HG03066 (cell line): ENCODE measurements around the gene BCL11A.

Experiments used
- ATAC-seq: cut with Tn5 transposase; IDR thresholded peaks from one replicate; pipeline ENCODE4 v1.9.1; 2021; ENCODE audit warnings: low read depth; ENCODE audit not compliant: unreplicated experiment

The BCL11A gene

DNA sequence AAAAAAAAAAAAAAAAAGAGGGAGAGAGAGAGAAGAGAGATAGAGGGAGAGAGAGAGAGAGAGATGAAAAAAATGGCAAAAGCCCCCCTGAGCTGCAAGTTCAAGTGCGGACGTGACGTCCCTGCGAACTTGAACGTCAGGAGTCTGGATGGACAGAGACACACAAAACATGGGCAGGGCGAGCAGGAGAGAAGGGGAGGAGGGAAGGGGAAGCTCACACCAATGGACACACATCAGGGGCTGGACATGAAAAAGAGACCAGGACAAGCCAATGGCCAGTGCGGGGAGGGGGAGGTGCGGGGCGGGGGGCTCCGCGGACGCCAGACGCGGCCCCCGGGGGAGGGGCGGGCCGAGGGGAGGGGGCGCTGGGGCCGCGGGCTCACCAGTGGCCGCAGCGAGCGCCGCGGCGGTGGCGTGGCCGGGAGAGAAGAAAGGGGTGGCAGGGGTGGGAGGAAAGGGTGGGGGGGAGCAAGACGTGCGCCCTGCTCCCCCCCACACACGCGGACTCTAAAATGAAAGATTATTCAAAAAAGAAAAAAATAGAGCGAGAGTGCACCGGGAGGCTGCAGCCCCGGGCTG, at the start of gene BCL11A:
Gene BCL11A, minus strand, starts transcription at position 160 of the 579 bp plus-strand sequence. CDS start 384 bp downstream, outside the sequence.
- no peak for ATAC-seq

DNA sequence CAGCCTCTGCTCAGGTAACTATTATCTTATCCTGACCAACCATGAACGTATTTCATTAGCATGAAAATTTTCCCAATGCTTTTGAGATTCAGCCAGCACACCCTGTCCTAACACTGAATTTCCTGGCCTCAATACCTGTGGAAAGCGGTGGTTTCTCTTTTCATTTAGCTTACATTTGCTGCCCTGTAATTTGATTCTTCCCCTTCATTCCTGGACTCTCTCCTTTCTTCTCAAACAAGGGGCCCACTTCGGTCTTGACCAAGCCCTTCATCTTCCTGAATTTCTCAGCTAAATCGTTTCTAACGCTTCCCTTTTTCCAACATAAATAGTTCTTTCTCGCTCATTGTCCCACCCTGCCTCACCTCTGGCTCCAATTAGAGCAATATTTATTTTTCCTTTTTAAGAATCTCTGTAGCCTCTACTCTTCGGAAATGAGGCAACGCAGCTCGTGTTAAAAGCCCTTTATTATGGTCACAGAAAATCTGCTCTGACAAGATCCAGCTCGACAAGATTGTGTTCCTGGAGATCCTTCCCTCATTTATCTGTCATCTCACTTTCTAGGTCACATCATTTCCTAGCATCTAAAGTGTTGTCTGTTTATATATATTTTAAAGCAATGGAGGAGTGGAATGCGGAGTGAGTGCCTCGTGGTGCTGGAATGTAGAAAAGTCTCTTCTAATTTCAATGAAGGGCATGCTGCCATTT, 49.5 kb upstream of the BCL11A start:
- ATAC-seq, result no peak

DNA sequence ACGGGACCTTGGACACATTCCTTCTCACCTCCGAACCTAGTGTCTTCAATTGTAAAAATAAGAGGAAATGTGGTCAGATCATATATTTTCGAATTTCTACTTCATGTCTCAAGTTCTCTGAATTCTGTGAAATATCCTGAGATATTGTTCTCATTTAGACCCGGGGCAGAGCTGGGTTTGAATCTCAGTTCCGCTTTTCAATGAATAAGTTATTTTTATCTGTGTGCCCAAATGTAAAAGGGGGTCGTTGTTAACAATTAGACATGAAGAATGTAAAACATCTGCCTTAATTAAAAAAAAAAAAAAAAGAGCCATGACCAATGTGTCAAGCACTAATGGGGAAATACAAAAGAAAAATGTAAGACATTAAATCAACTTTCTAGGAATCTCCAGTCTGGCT, 48.9 kb upstream of the BCL11A start:
- ATAC-seq, result no peak

DNA sequence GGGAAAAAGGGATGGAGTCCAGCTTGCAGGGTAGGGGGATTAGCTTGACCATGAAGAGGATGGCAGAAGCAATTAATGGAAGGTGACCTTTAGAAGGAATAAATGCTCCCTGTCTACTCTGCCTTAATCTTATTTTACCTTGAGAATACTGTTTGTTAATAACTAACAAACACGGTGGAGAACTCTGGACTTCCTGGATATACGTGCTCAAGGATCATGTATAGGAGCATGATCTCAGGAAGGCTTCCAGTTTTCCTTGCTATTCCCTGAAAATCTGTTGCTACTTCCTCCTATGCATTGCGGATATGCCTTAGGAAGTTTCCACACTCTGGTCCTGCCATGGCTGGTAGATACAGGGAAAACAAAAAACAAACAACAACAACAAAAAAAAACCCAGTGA, 44.8 kb upstream of the BCL11A start:
- no peak for ATAC-seq

DNA sequence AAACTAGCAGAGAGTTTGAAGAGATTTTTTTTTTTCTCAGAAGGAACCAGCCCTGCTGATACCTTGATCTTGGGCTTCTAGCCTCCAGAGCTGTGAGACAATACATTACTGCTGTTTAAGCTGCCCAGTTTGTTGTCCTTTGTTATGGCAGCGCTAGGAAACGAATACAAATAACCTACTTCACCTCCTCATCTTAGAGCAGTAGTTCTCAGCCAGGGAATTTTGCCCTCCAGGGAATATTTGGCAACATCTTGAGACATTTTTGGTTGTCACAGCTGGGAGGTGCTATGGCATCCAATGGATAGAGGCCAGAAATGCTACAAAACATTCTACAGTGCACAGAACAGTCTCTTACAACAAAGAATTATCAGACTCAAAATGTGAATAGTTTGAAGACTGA, 43.9 kb upstream of the BCL11A start:
- no peak for ATAC-seq

DNA sequence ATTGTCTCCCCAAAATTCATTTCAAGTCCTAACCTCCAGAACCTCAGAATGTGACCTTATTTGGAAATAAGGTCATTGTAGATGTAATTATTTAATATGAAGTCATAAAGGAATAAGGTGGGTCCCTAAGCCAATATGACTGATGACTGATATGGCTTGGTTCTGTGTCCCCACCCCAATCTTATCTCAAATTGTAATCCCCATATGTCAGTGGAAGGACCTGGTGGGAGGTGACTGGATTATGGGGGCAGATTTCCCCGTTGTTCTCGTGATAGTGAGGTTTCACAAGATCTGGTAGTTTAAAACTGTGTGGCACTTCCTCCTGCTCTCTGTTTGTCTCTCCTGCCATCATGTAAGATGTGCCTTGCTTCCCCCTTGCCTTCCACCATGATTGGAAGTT, 43.0 kb upstream of the BCL11A start:
- no peak for ATAC-seq

DNA sequence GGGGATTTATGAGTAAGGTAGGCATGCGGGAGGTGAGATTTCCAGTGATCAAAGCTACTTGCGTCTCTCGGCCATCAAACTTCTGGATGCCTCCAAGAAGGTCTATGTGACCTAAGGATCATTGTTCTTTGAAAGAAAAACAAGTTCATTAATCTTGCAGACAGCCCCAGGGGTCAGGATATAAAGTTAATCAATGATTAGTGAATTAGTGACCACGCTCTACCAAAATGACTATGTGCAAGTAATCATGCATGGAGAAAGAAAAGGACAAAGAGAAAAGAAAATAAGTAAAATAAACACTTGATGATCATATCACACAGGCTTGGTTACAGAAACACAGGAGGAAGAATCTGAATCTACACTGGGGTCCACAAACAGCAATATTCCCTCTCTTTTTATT, 42.5 kb upstream of the BCL11A start:
- no peak for ATAC-seq

DNA sequence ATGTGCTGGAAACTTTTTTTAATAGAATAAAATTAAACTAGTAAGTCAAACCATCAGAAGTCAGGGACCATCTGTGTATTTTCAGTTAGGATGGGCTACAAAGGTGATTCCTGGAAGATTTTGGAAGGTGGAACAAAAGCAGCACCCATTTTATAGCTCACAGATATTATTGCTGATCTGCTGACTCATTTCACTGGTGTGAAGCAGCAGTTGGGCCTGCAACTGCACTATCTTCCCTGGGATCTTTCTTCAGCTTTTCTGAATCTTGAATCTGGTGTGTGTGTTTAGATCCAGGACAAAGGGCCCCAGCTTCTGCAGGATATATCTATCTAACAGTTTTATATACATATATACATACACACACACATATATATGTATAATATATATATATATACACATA, 35.6 kb upstream of the BCL11A start:
- ATAC-seq, result no peak

DNA sequence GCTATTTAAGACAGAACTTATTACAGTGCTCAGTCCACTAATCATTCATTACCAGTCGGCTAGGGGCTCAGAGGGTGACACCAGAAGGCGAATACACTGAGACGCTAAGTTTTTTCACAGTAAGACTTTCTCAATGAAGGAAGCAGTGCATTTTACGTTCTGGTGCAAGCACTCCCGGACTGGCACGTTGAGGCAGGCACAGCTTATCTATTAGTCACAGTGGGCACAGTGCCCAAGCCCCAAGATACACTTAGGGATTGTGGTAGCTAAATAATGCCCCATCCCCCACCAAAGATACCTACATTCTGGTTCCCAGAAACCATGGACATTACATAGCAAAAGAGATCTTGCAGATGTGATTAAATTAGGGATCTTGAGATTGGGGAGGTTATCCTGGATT, 32.6 kb upstream of the BCL11A start:
- ATAC-seq, result no peak

DNA sequence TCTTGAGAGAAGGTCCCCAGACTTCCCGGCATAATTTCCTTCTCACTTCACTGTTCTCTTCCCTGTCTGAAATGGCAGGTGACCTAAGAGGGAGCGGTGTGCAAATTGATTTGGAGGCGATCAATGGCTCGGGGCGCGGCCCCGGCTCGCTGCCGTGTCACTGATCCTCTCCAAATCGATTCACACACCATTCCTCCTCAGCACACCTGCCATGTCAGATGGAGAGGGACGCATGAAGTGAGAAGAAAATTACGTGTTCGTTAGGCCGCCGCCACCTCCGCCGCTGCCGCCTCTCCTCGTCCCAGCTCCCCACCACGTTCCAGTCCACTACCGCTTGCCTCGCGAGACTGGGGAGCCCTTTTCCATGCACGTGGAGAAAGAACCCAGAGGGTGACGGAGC, 31.8 kb upstream of the BCL11A start:
- no peak for ATAC-seq

DNA sequence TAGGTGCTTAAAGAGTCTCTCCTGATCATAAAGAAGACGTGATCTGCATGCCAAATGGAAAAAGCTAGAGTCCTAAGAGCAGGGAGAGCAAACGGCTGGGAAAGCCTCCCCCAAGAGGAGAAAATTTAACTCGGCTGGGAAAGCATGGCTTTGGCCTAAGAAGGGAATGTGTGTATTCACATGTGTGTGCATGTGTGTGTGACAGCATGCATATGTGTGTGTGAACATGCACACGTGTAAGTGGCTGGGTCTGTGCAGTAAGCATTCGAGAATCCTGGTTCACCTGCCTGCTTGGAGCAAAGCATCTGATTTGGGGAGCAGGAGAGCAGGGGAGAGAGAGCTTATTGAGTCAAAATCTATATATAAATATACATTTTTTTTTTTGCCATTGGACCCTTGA, 30.1 kb upstream of the BCL11A start:
- no peak for ATAC-seq

DNA sequence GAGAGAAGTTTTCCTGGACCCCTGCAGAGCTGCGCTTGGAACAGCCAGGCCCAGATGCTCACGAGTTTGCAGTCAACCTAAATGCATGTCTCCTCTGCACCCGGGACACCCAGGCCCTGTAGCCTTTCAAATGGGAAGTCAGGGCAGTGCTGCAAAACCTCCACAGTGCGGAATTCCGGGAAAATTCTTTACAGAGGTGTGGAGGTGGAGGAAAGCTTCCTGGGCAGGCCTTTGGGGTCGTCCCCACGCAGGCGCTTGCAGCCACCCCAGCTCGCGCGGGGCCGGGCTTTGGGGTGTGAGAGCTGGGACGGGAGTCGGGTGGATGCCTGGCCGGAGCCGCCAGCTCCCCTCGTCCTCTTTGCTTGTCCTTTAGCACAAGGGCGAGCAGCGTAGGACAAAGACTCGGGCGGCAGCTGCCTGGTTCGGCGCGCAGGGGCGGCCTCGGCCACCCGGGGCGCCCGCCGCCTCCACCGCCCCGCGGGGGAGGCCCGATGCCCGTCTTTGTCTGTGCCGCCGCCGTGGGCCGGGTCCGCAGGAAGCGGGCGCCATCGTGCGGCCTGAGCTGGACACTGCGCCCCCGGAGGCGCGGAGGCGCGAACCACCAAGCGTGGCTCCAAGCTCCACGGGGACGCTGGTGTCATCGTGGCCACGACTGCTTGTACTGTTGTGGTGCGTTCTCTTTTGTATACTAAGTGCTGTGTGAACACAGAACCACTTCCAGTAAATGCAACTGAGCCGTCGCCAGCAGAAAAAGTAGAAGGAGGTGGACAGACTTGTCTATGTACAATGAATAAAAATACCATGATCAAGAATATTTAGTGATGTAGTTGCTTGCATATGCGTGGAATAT, 28.2 kb upstream of the BCL11A start:
- peak; percentile 91 for ATAC-seq

DNA sequence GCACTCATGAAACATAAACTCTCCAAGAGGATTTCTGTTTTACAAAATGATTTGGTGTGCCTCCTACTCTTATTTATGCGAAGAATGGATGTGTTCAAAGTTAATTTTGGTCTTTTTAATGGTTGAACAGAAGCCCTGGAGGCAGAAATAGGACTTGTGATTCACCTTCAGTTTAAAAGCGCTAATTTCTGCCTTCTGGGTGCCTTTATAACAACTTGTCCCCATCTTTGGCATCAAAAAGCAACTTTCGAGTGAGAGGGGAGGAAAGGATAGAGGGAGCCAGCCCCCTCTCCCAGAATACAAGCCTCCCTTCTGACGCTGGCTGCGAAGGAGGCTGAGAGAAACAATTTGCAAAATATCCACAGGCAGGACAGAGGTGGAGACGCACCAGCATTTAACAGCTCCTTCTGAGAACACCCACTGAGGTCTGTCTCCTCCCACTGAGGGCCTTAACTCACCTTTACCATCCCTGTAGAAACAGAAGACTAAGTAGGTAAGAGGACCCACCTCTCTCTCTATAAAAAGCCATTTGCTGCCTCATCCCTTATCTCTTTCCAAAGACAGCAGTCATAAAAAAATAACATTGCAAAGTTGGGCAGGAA, 24.3 kb upstream of the BCL11A start:
- ATAC-seq, result no peak

DNA sequence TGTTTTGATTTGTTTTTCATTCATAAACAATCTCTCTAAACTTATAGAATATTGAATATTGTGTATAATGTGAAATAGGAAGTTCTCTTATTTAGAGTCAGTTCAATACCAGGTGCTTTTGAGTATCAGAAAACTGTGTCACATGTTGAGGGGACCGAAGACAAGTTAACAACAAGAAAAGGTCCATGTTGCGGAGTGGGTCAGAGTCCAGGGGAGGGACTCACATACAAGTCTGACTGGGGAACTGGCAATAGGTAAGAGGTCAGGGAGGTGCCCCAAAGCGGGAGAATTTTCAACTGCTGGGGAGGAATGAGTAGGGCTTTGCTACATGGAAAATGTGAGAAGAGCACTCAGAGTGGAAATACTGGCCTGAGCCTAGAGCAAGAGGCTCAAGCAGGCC, 19.8 kb upstream of the BCL11A start:
- no peak for ATAC-seq

DNA sequence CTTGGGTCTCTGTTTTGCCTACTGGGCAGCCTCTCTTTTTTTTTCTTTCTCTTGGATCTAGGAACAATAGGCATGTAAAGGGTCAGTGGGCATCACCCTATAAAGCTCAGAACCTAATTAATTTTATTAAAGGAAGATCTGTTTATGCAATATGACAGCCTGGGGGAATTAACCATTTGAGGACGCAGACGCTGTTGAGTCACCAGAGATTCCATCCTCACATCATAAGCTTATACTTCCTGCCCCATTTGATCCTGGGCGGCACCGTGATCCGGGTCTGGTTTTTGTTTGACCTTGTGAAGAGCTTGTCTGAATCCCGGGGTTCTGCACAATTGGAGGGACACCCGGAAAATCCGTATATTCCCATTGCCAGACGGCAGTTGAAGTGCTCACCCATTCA, 16.8 kb upstream of the BCL11A start:
- no peak for ATAC-seq

DNA sequence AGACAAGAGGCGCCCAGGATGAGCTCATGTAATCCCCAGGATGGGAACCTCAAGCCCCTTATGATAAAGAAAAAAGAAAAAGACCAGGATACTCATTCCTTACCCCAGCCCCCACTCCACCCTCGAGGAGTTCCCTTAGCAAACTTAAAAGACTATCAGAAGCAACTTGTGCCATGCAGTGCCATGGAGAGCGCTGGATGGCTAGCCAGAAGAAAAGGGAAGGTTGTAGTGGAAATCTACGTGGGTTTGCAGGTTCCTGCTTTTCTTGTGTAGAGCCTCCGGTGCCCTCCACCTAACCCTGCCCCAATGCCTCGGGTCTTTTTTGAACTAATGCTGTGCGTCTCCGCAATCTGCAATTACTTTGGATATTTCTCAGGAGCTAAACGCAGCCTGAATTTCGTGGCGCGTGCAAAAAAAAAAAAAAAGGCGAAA, 16.2 kb upstream of the BCL11A start:
- ATAC-seq, result no peak

DNA sequence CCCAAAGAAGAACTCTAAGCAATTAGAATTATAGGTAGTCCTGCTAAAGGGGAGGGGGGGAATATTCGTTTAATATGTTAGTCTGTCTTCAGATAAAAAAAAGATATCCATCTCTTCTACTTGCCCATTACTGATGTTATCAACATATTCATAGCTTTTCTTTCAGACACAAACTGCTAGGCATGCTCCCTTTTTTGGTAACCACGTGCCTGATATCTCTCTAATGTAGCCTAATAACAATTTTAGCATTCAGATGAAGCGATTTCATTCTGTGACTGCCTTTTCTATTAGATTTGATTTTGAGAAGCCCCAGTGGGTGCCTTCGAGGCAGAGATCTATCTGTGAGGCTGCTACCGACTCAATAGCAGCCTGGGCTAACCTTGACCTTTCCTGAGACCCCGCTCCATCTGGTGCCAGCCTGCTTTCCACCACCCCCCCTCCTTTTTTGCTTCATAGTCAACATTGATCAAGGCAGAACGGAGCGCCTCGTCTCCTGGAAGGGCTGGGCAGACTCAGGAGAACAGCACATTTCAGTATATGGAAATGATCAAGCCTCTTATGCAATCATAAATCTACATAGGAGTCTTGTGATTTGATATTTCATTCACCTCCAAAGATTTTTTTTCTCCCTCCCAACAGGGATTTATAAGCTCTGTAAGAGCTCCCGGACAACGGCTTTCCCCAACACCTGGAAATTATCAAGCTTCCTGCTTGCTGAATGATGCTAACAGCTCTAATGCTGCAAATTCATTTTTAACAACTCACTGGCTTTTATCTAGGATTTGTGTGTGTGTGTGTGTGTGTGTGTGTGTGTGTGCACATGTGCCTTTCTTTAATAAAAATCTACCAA, 14.7 kb upstream of the BCL11A start:
- ATAC-seq, result no peak

DNA sequence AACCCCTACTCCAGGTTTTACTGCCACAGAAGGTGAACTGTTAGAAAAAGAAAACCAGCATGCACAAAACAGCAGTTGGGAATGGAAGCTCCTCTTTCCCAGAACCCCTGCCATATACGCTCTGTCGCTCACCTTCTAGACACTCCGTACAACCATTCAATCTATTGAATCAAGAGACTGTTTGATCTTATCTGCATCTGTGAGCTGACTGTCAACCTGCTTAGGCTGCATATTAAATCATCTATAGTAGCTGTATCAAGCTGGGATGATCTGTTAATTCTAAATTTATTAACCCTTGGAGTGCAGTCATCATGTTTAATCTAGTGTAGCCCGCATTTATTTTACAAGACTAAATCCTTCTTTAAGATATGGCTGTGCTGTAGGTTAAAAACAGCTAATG, 13.6 kb upstream of the BCL11A start:
- ATAC-seq, result no peak

DNA sequence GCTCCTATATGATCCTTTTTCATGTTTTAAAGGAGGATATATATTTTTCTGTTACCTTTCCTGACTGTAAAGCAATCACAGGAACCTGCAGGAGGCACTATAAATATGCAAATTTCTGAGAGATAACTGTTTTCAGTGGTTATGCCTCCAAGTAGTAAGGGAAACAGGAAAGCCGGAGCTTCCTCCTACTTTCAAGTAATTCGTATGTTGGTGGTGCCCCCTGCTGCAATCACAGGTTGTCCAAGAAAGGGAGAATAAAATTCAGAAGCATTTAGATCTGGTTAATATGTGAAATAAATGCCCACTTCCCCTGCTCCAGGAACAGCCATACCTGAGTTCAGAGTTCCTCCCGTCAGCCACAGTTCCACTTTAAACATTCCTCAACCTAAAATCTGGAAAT, 12.0 kb upstream of the BCL11A start:
- no peak for ATAC-seq
